GM21737 (cell line): ENCODE results near the gene FRMPD2.
"Not testable (repeated sequence)": the region's sequence is repeated elsewhere in the genome, so short reads cannot be mapped to it uniquely, and the experiment has no call there.

ENCODE experiments used
- ATAC-seq: cut with Tn5 transposase; IDR thresholded peaks from one replicate; pipeline ENCODE4 v1.9.1; 2021; ENCODE audit warnings: mild to moderate bottlenecking, moderate library complexity; ENCODE audit not compliant: unreplicated experiment

Gene FRMPD2

GRCh38 chr10:48290286-48290685 lies 15.8 kb upstream of the FRMPD2 start:
- no peak for ATAC-seq

GRCh38 chr10:48289501-48290238 lies 15.2 kb upstream of the FRMPD2 start:
- ATAC-seq, result no peak

GRCh38 chr10:48288661-48289060 lies 14.2 kb upstream of the FRMPD2 start:
- no peak for ATAC-seq

GRCh38 chr10:48287417-48288391 lies 13.2 kb upstream of the FRMPD2 start:
- peak; percentile 43 for ATAC-seq

GRCh38 chr10:48286356-48286755 lies 11.9 kb upstream of the FRMPD2 start:
- no peak for ATAC-seq

- no peak for ATAC-seq
Observed at GRCh38 chr10:48285710-48286109, 11.2 kb upstream of the FRMPD2 start.

GRCh38 chr10:48284811-48285210 lies 10.3 kb upstream of the FRMPD2 start:
- no peak for ATAC-seq

GRCh38 chr10:48284002-48284546 lies 9.6 kb upstream of the FRMPD2 start:
- ATAC-seq, result no peak

GRCh38 chr10:48282829-48283228 lies 8.3 kb upstream of the FRMPD2 start:
- ATAC-seq, result peak; percentile 58

GRCh38 chr10:48281697-48282096 lies 7.2 kb upstream of the FRMPD2 start:
- ATAC-seq, result not testable (repeated sequence)

- ATAC-seq, result peak; percentile 73
Observed at GRCh38 chr10:48279081-48279751, 4.7 kb upstream of the FRMPD2 start.

- ATAC-seq, result no peak
Observed at GRCh38 chr10:48277093-48277492, 2.6 kb upstream of the FRMPD2 start.

GRCh38 chr10:48273741-48274140 lies 755 bp downstream of the FRMPD2 start:
- no peak for ATAC-seq

- no peak for ATAC-seq
Observed at GRCh38 chr10:48272682-48273081, 1.8 kb downstream of the FRMPD2 start.

- ATAC-seq, result no peak
Observed at GRCh38 chr10:48271047-48271730, 3.3 kb downstream of the FRMPD2 start.

- ATAC-seq, result no peak
Observed at GRCh38 chr10:48266528-48266927, 8.0 kb downstream of the FRMPD2 start.

GRCh38 chr10:48258105-48258504 lies 16.4 kb downstream of the FRMPD2 start:
- ATAC-seq, result no peak

GRCh38 chr10:48257407-48257961 lies 17.0 kb downstream of the FRMPD2 start:
- ATAC-seq, result no peak

- no peak for ATAC-seq
Observed at GRCh38 chr10:48255722-48256121, 18.8 kb downstream of the FRMPD2 start.
